ENCODE results near the gene F5. TPM values are rescaled to one million over a fixed set of nuclear protein-coding genes. Genes with fewer than 3 reads are reported as not detected.
"Not testable (repeated sequence)": the region's sequence is repeated elsewhere in the genome, so short reads cannot be mapped to it uniquely, and the experiment has no call there.

Gene F5
- total RNA-seq, 1 experiment from 2014 or later = 0.37 TPM

DNA sequence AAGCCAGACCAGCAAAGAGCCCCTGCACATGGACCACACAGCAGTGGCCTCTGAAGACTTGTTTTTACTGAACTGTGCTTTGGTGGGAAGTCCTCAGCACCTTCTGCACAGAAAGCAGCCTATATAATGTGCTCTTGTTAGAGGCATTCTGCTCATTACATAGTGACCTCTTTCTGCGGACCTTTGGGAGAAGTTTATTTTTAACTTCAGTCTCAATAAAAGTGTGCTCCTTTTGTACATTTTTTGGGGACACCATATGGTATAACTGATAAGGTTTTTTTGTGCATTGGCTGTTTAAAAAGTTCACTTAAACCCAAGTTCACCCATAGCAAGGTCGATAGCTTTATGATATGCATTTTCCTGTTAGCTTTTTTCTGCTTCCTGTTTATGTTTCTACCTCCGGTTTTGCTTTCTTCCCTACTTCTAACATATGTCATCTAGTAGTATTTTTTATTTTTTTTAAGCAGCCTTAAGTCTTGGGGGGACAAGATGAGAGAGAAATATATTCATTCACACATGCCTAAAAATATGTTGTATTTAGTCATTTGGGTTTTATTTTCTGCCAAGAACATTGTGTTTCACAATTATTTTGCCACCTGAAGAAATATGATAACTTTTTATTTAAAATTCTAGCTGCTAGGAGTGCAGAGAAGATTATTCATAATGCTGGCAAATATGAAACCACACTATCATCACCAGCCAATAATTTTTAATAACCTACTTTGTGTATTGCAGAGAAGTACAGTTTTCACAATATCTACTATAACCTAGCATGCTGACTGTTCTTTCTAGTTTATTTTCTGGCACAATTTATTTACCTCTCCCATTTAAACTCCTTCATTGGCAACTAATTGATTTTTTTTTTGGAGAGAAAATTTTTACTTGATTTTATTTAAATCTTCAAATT, 77.6 kb downstream of the F5 start (continued):
- TF ChIP-seq POLR2AphosphoS5 (IDR thresholded peaks at IDR 0.05; ENCODE audit: low read depth, low read length) = no peak
- TF ChIP-seq CEBPB (IDR thresholded peaks at IDR 0.05; ENCODE audit: low read depth) = no peak
- TF ChIP-seq ZBTB33 (IDR thresholded peaks at IDR 0.05; ENCODE audit: extremely low read depth, insufficient replicate concordance, low read length) = no peak

- no TSS peak for BruUV-seq (replicated peaks)
- ChIA-PET POLR2A (no interaction called here), RAD21 (ENCODE audit: low non-redundant PET in 1 of 2, low total read pairs in 2 of 2, uncharacterized antibody in 2 of 2, unreplicated experiment in 2 of 2) (no interaction called here), CTCF (no interaction called here)
- ATAC-seq (no peak), DNase-seq (ENCODE audit: low read depth, low spot score) (no peak)
- intact Hi-C loops (cut with micrococcal nuclease) = no loop called here
- no peak overlapping the region for H2AFZ ChIP-seq (ENCODE audit: low read depth, low read length, poor library complexity, severe bottlenecking)
- no peaks in the 10 kb centered on the region for H4K20me1 ChIP-seq (ENCODE audit: insufficient read depth)
- H3K36me3 ChIP-seq (ENCODE audit: control insufficient read depth in 1 of 2, insufficient read depth in 2 of 2, low read length in 2 of 2) = no peaks in the 10 kb centered on the region
- no peaks in the 10 kb centered on the region for H3K27me3 ChIP-seq (ENCODE audit: insufficient read depth, low read length)
- H3K4me1 ChIP-seq (ENCODE audit: control insufficient read depth in 1 of 2, insufficient read depth in 2 of 2, low read length in 2 of 2) = peaks cover 0 to 9% of the 10 kb centered on the region in 2 experiments; a peak in 2 of 4 replicates
- no peak overlapping the region for H3K4me2 ChIP-seq (ENCODE audit: low read length)
- H3K9me3 ChIP-seq (ENCODE audit: control insufficient read depth in 1 of 2, insufficient read depth in 1 of 2, low read depth in 1 of 2, low read length in 2 of 2) = no peaks in the 10 kb centered on the region
- H3K79me2 ChIP-seq (ENCODE audit: insufficient read depth, low read length) = no peaks in the 10 kb centered on the region
- no peaks in the 10 kb centered on the region for H3K9me2 ChIP-seq (ENCODE audit: insufficient read depth)
- TF ChIP-seq TCF7L2 (IDR thresholded peaks at IDR 0.05; ENCODE audit: borderline replicate concordance, extremely low read depth, insufficient read depth, insufficient read length) (no peak), JUND (IDR thresholded peaks at IDR 0.05) (no peak), SIN3A (IDR thresholded peaks at IDR 0.05; ENCODE audit: low read depth) (no peak), CBX3 (IDR thresholded peaks at IDR 0.05; ENCODE audit: low read depth) (no peak), POLR2A (IDR thresholded peaks at IDR 0.05; ENCODE audit: borderline replicate concordance, extremely low read depth, insufficient read depth, insufficient read length) (no peak), SP1 (IDR thresholded peaks at IDR 0.05; ENCODE audit: low read depth) (no peak)
- no peak overlapping the region for H3K9ac ChIP-seq (ENCODE audit: low read length)
- H3K27ac ChIP-seq (ENCODE audit: low read depth, low read length) = no peak overlapping the region
- H3K4me3 ChIP-seq (replicated peaks in 1 of 2; ENCODE audit: low read depth in 1 of 2, low read length in 2 of 2) = no peak overlapping the region
Observed at GRCh38 chr1:169507413-169507812, 78.9 kb downstream of the F5 start.

DNA sequence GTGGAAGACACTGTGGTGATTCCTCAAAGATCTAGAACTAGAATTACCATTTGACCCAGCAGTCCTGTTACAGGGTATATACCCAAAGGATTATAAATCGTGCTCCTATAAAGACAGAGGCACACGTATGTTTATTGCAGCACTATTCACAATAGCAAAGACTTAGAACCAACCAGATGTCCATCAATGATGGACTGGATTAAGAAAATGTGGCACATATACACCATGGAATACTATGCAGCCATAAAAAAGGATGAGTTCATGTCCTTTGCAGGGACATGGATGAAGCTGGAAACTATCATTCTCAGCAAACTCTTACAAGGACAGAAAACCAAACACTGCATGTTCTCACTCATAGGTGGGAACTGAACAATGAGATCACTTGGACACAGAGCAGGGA, 82.7 kb downstream of the F5 start:
- BruUV-seq (replicated peaks); H3K36me3 ChIP-seq (ENCODE audit: control insufficient read depth in 1 of 2, insufficient read depth in 2 of 2, low read length in 2 of 2); H3K4me2 ChIP-seq (ENCODE audit: low read length); intact Hi-C loops (cut with micrococcal nuclease); ATAC-seq; H3K4me3 ChIP-seq (replicated peaks in 1 of 2; ENCODE audit: low read depth in 1 of 2, low read length in 2 of 2); H3K9me3 ChIP-seq (ENCODE audit: control insufficient read depth in 1 of 2, insufficient read depth in 1 of 2, low read depth in 1 of 2, low read length in 2 of 2); H2AFZ ChIP-seq (ENCODE audit: low read depth, low read length, poor library complexity, severe bottlenecking); H3K9me2 ChIP-seq (ENCODE audit: insufficient read depth); POLR2A ChIA-PET; H4K20me1 ChIP-seq (ENCODE audit: insufficient read depth); CTCF ChIA-PET; RAD21 ChIA-PET (ENCODE audit: low non-redundant PET in 1 of 2, low total read pairs in 2 of 2, uncharacterized antibody in 2 of 2, unreplicated experiment in 2 of 2); H3K9ac ChIP-seq (ENCODE audit: low read length); H3K27ac ChIP-seq (ENCODE audit: low read depth, low read length); H3K27me3 ChIP-seq (ENCODE audit: insufficient read depth, low read length); H3K4me1 ChIP-seq (ENCODE audit: control insufficient read depth in 1 of 2, insufficient read depth in 2 of 2, low read length in 2 of 2); DNase-seq (ENCODE audit: low read depth, low spot score); H3K79me2 ChIP-seq (ENCODE audit: insufficient read depth, low read length): not testable (repeated sequence)
